GM19397 (cell line): ENCODE measurements around the gene CFAP97.
A peak's percentile ranks its signal among the peaks of the same experiment; 100 is the strongest.
"Not testable (repeated sequence)": the region's sequence is repeated elsewhere in the genome, so short reads cannot be mapped to it uniquely, and the experiment has no call there.

Source experiments
- ATAC-seq: cut with Tn5 transposase; IDR thresholded peaks from one replicate; pipeline ENCODE4 v1.9.1; 2021; ENCODE audit warnings: mild to moderate bottlenecking, moderate library complexity; ENCODE audit not compliant: unreplicated experiment

CFAP97 gene

GRCh38 chr4:185224597-185224996 lies 20.8 kb upstream of the CFAP97 start:
- no peak for ATAC-seq

DNA sequence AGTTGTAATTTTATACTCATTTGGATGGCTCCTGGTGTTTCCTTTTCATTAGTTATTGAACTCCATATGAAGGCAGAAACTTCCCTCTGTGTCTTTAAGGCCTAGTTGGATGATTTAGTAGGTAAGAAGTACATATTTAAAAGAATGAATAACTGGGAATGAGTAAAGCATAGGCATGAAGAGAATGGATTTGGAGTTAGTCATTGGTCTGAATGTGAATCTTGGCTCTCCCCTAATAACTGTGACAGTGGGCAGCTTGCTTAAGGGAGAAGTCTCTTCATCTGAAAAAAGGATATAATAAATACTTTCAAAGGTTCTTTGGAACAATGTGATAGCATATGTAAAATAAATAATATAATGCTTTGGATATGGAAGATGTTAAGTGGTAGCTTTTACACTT lies 18.8 kb upstream of the CFAP97 start:
- ATAC-seq, result no peak

DNA sequence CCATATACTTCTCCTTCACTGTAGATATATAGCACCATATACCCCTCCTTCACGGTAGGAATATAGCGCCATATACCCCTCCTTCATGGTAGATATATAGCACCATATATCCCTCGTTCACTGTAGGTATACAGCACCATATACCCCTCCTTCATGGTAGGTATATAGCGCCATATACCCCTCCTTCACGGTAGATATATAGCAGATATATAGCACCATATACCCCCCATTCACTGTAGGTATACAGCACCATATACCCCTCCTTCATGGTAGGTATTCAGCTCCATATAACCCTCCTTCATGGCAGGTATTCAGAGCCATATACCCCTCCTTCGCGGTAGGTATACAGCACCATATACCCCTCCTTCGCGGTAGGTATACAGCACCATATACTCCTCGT lies 18.1 kb upstream of the CFAP97 start:
- ATAC-seq, result no peak

DNA sequence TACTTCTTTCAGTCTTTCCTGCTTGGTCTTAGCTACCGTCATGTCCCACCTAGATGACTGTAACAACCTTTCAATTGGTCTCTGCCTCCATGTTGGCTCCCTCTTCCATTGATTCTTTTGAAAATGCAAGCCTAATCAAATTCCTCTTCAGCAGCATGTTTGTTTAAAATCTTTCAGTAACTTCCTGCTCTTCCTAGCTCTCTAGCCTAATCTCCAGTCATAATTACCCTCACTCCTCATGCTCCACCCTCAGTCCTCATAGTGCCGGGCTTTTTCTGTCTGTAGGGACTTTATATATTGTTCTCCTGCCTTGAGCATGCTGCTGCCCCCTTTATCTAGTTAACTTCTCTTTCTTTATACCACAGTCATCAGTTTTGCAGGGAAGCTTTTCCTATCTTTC lies 17.7 kb upstream of the CFAP97 start:
- ATAC-seq, result no peak

DNA sequence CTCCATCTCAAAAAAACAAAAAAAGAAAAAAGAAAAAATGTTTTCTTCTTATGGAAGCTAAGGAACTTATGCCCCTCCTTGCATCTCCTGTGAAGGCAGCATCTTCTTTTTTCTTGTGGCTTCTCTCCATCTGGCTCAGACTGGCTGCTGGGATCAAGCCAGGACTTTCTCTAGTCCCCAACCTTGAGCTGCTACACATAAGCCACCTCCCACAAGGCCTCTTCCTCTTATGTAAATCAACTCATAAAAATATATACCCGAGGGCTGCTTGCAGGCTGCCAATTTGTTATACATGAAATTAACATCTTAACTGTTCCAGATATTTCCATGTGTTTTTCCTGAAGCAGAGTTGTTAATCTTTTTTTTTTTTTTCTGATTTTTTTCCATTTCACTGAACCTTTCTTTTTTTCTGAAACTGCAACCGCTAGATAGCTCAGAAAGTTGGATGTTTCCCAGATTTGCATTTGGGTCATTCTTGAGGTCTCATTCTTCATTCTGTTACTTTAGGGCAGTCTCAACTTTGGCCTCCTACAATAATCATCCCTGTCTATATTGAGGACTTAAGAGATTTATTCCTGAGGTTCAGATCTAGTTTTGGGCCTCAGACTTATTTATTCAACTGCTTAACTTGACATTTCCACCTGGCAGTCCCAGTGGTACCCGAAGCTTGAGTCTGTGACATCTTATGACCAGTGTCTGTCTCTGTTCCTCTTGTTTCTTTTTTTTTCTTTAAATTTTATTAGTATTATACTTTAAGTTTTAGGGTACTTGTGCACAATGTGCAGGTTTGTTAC lies 15.9 kb upstream of the CFAP97 start:
- ATAC-seq, result peak; percentile 66

DNA sequence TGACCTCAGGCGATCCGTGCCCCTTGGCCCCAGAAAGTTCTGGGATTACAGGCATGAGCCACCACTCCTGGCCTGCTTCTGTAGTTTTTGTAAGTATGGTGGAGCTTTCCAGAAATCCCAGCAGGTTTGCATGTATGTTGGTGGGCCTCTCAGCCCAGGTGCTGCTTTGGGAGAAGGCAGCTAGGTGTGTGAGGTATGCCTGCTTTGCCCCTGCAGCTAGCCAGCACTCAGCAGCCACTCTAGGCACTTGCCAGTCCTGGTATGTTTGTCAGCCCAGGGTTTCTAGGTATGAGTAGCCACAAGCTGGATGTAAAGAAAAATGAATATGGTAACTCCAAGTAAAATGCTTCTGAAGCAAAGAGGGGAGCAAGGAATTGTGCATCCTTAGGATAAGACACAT lies 14.5 kb upstream of the CFAP97 start:
- ATAC-seq, result no peak

DNA sequence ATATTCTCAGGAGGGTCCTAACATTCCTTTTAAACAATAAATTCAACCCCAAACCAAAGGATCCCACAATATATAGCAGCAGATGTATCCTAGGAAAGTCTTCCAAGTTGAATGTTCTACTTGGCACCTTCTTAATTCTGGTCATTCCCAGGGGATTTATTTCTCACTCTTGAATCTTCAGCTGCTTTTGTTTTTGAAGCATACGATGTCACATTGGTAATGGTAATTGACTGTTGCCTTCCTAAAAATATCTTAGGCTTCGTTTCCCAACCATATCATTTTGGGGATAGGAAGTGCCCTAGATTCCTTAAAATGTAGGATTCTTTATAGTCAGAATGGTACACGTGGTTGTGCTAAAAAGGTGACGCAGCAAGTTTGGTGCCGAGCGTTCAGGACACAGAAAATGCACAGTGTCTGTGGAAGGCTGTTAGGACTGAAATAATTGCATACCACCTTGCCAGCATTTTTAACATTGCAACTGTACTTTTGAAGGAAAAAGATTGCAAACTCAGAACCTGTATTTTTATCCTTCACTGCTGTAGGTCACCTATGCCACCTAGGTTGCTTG lies 13.7 kb upstream of the CFAP97 start:
- ATAC-seq, result no peak

DNA sequence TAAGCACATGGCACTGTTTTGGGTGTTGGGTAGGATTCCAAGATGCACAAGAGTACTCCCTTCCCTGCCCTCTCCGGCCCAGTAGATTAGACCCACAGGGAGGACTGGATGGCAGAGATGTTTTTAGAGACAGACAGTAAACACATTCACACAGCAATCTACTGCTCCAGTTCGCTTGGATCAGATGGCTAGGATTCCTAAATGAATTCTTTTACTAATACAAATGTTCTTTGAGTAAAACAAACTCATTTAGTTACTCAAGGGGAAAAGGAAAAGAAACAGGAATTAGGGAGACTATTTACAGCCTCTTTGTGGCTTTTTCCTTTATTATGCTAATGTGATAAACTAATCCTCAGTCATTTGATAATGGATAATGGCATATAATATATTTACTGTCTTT lies 11.5 kb upstream of the CFAP97 start:
- no peak for ATAC-seq

DNA sequence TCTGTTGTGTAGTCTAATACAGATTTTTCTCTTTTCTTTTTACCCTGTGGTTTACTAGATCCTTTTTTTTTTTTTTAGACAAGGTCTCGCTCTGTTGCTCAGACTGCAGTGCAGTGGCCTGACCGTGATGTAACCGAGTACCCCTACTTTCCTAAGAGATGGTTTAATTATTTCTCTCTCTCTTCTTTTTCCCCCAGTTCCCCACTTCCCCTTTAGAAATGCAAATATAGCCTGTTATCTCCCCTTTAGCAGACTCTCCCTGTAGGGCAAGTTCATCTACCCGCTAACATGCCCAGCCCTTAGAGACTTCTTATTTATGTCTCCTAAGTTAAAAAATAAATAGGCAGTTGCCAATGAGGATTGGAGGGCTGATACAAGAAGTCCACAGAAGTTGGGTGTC lies 10.1 kb upstream of the CFAP97 start:
- peak; percentile 26 for ATAC-seq

DNA sequence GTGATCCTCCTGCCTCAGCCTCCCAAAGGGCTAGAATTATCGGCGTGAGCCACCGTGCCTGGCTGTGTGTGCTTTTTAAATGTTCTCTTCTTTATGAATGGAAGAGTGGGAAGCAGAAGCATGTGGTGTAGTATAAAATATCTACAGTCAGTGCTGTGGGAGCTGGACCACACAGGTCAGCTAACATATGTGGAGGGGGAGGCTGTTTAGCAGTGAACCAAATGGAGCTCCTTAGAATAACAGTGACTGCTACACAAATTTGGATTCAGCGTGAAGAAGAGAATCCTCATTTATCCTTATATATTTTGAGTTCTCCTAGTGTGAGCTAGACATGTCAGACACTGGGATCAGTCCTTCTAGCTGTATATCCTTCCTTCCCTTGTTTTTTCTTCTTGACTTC lies 8.8 kb upstream of the CFAP97 start:
- ATAC-seq, result no peak

GRCh38 chr4:185211641-185212040 lies 7.8 kb upstream of the CFAP97 start:
- no peak for ATAC-seq

GRCh38 chr4:185211035-185211434 lies 7.2 kb upstream of the CFAP97 start:
- no peak for ATAC-seq

DNA sequence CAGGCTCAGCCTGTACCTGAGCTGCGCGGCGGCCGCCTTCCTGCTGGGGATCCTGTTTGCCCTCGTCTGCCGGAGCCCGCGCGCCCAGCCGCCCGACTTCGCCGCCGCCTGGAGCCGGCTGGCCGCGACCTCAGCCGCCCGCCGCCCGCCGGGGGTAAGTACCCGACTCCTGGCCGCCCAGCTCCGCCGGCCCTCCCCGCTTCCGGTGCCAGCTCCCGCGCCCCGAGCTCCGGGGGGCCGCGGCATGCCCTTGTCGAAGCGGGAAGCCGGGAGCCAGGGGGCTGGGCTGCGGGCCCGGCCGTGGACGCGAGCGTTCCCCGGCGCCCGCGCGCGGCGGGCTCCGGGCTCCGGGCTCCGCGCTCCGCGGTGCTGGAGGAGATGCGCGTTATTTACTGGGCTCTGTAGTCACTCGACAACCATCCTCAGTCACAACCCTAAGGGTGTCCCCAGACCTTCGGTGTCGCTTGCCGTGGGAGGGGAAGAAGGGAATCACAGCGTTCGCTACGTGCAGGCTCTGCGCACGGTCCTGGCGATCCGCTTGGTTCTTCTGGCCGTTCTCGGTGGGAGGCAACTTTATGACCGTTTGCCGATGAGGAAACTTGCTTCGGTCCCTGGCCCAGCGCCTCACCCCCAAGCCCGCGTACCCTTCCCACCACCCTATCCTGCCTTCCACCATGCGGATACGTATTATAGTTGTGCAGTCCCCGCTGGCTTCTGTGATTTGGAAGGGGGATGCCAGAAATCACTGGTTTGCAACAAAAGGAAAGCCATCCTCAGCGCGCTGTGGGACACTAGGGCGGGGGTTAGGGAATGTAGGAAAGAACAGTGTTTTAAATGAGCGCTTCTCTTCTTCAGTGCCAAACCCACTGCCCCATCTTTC lies 6.5 kb upstream of the CFAP97 start:
- ATAC-seq, result peak; percentile 27

GRCh38 chr4:185209852-185210101 lies 6.0 kb upstream of the CFAP97 start:
- ATAC-seq, result not testable (repeated sequence)

- peak; percentile 80 for ATAC-seq
These were observed 5.4 kb upstream of the CFAP97 start, which contains the start of gene SNX25 for GRCh38 chr4:185209031-185209851. Gene SNX25, plus strand, starts transcription at chr4:185209598. Its CDS starts 229 bp downstream, at chr4:185209827.

DNA sequence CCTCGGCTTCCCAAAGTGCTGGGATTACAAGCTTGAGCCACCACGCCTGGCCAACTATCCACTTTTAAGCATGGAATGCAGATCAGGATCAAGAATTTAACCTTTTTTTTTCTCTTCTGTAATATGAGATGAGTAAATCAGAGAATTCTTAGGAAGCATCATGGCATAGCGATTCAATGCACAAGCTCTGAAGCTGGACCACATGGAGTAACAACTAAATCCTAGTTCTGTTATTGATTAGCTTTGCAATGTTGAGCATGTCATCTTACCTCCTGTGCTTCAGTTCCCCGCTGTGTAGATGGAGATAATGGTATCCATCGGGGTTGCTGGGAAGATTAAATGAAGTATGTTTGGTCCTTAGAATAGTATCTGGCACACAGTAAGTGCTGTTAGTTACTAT lies 3.7 kb upstream of the CFAP97 start:
- no peak for ATAC-seq

DNA sequence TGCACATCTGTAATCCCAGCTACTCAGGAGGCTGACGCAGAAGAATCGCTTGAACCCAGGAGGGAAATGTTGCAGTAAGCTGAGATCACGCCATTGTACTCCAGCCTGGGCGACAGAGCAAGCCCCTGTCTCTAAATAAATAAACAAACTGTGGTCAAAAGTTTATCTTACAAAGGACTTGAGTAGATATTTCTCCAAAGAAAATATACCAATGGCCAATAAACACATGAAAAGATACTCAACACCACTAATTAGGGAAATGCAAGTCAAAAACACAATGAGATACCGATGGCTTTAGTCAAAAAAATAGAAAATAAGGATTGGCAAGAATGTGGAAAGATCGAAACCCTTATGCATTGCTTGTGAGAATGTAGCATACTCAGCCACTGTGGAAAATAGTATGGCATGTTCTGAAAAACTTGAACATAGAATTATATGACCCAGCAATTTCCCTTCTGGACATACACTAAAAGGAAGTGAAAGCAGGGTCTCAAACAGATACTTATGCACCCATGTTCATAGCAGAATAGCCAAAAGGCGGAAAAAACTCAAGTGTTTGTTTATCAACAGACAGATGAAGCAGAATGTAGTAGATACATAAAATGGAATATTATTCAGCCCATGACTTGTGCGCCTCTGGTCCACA lies 2.0 kb upstream of the CFAP97 start:
- ATAC-seq, result no peak

DNA sequence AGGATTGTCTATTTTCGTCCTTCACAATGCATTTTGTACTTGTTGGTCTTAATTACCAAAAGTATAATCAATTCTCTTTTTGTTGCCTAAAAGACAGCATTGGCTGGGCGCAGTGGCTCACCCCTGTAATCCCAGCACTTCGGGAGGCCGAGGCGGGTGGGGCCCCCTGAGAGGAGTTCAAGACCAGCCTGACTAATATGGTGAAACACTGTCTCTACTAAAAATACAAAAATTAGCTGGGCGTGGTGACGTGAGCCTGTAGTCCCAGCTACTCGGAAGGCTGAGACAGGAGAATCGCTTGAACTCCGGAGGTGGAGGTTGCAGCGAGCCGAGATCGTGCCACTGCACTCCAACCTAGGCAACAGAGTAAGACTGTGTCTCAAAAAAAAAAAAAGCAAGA lies 1.3 kb upstream of the CFAP97 start:
- ATAC-seq, result not testable (repeated sequence)

DNA sequence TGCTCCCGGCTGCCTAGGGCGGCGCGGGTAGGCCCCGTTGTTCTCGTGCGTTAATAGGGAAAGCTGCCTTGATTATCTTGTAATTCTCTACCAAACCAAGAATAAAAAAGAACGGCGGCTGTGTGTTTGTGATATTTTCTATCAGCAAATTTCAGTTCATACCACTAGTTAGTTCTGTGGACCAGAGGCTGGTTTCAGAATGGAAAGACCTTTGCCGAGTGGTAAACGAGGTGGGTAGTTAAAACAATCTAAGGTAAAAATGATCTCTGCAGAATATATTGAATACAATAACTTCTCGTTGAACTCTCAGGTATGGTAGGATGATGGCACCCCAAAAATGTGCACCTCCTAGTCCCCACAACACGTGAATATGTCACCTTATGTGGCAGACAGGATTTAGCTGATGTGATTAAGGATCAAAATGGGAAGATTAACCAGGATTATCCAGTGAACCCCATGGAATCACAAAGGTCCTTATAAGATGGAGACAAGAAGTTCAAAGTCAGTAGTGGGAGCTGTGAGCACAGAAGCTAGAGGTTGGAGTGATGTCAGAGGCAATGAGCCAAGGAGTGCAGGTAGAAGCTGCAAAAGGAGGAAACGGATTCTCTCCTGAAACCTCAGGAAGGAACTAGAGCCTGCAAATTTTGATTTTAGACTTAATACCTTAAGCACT lies 574 bp upstream of the CFAP97 start:
- ATAC-seq, result no peak

- ATAC-seq, result no peak
These were observed 765 bp downstream of the CFAP97 start for GRCh38 chr4:185202984-185203485.
